Cardiac muscle cell (in vitro differentiated cells and primary cell): ENCODE data around the gene CDK8. TPM values are rescaled to one million over a fixed set of nuclear protein-coding genes. Genes with fewer than 3 reads are reported as not detected.

Experiments used
- DNase-seq, 2 donors: peaks; one replicate each; pipeline versions ENCODE4 v3.0.0 to v3.0.0-alpha.2; 2010 to 2017; ENCODE audit warnings: low read depth in 1 of 2, low spot score in 1 of 2
- H3K27ac ChIP-seq: fragments of 200-600 bp; sonication (generic); 2 replicates; pipeline ENCODE4 v1.5.1; 2016
- H3K27me3 ChIP-seq: fragments of 200-600 bp; sonication (generic); 2 replicates; pipeline ENCODE4 v1.6.0; 2016; ENCODE audit warnings: control low read depth
- H3K36me3 ChIP-seq: fragments of 200-600 bp; sonication (generic); 2 replicates; pipeline ENCODE4 v1.5.1; 2016; ENCODE audit warnings: control low read depth
- H3K4me1 ChIP-seq: fragments of 200-600 bp; sonication (generic); 2 replicates; pipeline ENCODE4 v1.8.1; 2017; ENCODE audit warnings: low read depth, mild to moderate bottlenecking, mixed run types
- H3K4me3 ChIP-seq: fragments of 200-600 bp; sonication (generic); 2 replicates; pipeline ENCODE4 v1.5.1; 2016; ENCODE audit warnings: mild to moderate bottlenecking
- H3K9me3 ChIP-seq: fragments of 200-600 bp; sonication (generic); 2 replicates; pipeline ENCODE4 v1.5.1; 2017; ENCODE audit warnings: low read depth, mild to moderate bottlenecking, control low read depth
- polyA plus RNA-seq: library from polyadenylated mRNA; unstranded; fragments of >200 nt; fragmentation: Nextera tagmentation; extraction: Ambion mirVana; gene quantifications from 2 replicates; pipeline ENCODE4 v1.2.1, GENCODE V29; 2016
- total RNA-seq: library from RNA; depleted of rRNA; stranded (reverse); fragments of >200 nt; gene quantifications from 2 replicates; pipeline ENCODE4 v1.2.3, GENCODE V29; 2016
- TF ChIP-seq, protein P1 (sequence below): IDR thresholded peaks from 2 replicates; pipeline ENCODE4 v1.5.1; 2012; ENCODE audit warnings: low read depth, mild to moderate bottlenecking, low read length

CDK8 gene
- total and polyA plus RNA-seq, 2 experiments from 2014 or later, result 19.8 to 26.7 TPM

GRCh38 chr13:26326562-26326961 lies 72.6 kb downstream of the CDK8 start:
- peaks cover 32% of the 10 kb centered on the region for H3K4me1 ChIP-seq
- no peak overlapping the region for H3K4me3 ChIP-seq
- no peak for DNase-seq
- H3K27ac ChIP-seq, result no peak overlapping the region
- TF ChIP-seq, protein P1, sequence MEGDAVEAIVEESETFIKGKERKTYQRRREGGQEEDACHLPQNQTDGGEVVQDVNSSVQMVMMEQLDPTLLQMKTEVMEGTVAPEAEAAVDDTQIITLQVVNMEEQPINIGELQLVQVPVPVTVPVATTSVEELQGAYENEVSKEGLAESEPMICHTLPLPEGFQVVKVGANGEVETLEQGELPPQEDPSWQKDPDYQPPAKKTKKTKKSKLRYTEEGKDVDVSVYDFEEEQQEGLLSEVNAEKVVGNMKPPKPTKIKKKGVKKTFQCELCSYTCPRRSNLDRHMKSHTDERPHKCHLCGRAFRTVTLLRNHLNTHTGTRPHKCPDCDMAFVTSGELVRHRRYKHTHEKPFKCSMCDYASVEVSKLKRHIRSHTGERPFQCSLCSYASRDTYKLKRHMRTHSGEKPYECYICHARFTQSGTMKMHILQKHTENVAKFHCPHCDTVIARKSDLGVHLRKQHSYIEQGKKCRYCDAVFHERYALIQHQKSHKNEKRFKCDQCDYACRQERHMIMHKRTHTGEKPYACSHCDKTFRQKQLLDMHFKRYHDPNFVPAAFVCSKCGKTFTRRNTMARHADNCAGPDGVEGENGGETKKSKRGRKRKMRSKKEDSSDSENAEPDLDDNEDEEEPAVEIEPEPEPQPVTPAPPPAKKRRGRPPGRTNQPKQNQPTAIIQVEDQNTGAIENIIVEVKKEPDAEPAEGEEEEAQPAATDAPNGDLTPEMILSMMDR, result no peak
- no peaks in the 10 kb centered on the region for H3K9me3 ChIP-seq
- H3K27me3 ChIP-seq, result no peaks in the 10 kb centered on the region
- no peaks in the 10 kb centered on the region for H3K36me3 ChIP-seq

DNA sequence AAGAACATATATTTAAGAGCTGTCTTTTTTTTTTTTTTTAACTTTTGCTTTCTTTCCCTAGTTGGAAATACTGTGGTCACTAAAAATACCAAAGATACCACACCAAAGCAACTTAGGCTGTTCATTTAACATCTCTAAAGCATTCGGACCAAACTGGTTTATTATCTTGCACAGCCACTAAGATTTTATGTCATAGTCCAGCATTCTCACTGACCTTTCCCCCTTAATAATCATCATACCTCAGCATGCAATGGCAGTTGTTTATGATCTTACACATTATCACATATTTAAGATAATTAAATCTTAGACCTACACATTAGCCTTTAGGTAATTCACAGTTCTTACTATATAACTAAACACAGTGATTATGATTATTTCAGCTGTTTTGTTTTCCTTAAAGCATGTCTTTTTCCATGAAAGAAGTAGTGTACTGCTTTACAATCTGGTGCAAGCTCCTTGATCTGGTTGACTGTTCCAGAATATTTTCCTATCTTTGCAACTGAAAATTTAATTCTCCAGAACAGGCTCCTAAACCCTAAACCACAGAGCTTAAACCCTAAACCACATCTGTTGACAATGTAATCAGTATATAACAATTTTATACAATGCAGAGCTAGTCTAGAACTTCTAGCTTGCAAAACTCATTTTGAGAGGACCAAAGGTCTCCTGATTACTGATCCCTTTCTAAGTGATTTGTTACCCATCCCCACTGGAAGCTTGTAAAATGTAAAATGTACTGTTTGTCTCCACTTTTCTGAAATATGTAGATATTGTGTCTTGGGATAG lies 74.2 kb downstream of the CDK8 start:
- no peak overlapping the region for H3K4me3 ChIP-seq
- H3K36me3 ChIP-seq, result no peaks in the 10 kb centered on the region
- H3K9me3 ChIP-seq, result no peaks in the 10 kb centered on the region
- no peak for DNase-seq
- H3K27me3 ChIP-seq, result no peaks in the 10 kb centered on the region
- no peak overlapping the region for H3K27ac ChIP-seq
- TF ChIP-seq, protein P1, result no peak
- peaks cover 32% of the 10 kb centered on the region for H3K4me1 ChIP-seq

DNA sequence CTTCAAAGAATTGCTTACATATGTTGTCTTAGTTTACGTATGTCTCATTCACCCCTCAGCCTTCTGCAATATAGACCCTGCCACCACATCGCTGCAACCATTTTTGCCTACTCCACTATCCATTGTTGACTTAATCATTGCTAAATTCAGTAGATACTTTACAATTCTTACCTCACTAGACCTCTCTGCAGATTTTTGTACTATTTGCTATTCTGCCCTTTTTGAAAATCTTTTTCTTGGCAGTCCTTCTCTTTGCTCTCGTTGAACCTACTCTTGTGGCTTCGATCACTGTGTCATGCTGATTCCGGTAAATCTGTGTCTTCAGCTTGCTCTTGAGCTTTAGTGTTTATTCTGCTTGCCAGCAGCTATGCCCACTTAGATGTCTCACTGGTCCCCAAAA lies 81.2 kb downstream of the CDK8 start:
- Histone ChIP-seq H3K9me3 (no peaks in the 10 kb centered on the region), H3K27ac (no peak overlapping the region), H3K4me1 (no peaks in the 10 kb centered on the region), H3K27me3 (no peaks in the 10 kb centered on the region), H3K4me3 (no peak overlapping the region), H3K36me3 (no peaks in the 10 kb centered on the region)
- no peak for DNase-seq
- TF ChIP-seq, protein P1, result no peak

GRCh38 chr13:26340807-26341206 lies 86.9 kb downstream of the CDK8 start:
- Histone ChIP-seq H3K36me3 (no peaks in the 10 kb centered on the region), H3K27ac (no peak overlapping the region), H3K27me3 (no peaks in the 10 kb centered on the region), H3K4me1 (no peaks in the 10 kb centered on the region), H3K9me3 (no peaks in the 10 kb centered on the region), H3K4me3 (no peak overlapping the region)
- TF ChIP-seq, protein P1, result no peak
- peak in 1 of 2 donors; percentile 9 for DNase-seq

DNA sequence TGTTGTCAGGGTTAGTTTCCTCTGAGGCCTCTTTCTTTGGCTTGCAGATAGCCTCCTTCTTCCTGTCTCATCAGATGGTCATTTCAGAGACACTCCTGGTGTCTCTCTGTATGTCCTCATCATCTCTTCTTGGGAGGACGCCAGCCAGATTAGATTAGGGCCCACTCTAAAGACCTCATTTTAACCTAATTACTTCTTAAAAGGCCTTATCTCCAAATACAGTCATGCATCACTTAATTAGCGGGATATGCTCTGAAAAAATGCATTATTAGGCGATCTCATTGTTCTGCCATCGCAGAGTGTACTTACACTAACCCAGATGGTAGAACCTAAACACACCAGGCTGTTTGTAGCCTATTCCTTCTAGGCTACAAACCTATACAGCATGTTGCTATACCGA lies 89.0 kb downstream of the CDK8 start:
- Histone ChIP-seq H3K36me3 (no peaks in the 10 kb centered on the region), H3K4me1 (no peaks in the 10 kb centered on the region), H3K27me3 (no peaks in the 10 kb centered on the region), H3K9me3 (no peaks in the 10 kb centered on the region), H3K27ac (peak overlapping the region; percentile 20), H3K4me3 (no peak overlapping the region)
- TF ChIP-seq, protein P1, result no peak
- no peak for DNase-seq
